HG03135 (cell line): Measurements from ENCODE around the gene KCMF1.

Source experiments
- ATAC-seq: cut with Tn5 transposase; IDR thresholded peaks from one replicate; pipeline ENCODE4 v1.9.1; 2021; ENCODE audit warnings: mild to moderate bottlenecking, moderate library complexity; ENCODE audit not compliant: unreplicated experiment

KCMF1 gene

DNA sequence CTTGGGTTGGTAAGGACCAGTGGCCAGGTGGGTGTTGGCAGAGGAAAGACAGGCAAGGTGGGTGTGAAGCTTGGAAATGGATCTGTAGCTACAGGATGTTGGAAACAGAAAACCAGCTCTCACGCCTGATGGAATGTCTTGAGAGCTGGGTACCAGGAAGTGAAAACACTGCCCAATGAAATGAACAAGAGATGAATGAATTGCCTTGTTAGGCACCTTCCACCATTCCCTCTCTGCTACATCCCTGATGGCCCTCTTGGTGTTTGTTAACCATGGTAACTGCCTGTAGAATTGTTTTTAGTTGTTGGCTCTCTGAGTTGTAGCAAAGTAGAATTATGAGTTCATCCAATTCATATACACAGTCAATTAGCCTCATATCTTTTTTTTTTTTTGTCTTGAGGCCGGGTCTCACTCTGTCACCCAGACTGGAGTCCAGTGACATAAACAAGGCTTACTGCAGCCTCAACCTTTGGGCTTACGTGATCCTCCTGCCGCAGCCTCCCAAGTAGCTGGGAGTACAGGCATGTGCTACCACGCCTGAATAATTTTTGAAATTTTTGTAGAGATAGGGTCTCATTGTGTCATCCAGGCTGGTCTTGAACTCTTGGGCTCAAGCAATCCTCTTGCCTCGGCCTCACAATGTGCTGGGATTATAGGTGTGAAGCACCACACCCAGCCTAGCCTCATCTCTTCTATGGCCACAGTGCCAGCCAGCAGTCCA is 9.5 kb downstream of the KCMF1 start:
- no peak for ATAC-seq

DNA sequence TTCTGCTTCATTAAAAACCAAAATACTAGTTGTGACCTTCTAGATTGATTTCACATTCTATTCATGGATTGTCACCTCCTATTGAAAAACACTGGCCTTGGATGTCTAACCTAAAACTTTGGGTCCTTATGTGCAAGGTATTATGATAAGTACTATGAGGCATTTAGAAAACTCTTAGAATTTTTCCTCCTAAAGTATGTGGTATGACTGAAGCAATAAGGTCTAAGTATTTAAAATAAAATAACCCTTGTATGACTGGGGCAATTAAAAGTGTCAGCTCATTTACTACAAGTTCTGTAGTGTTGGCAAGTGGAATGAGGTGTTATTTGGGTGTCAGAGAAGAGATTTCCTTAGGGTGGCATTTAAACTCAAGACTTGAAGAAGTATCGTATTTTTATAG is 15.1 kb downstream of the KCMF1 start:
- no peak for ATAC-seq

DNA sequence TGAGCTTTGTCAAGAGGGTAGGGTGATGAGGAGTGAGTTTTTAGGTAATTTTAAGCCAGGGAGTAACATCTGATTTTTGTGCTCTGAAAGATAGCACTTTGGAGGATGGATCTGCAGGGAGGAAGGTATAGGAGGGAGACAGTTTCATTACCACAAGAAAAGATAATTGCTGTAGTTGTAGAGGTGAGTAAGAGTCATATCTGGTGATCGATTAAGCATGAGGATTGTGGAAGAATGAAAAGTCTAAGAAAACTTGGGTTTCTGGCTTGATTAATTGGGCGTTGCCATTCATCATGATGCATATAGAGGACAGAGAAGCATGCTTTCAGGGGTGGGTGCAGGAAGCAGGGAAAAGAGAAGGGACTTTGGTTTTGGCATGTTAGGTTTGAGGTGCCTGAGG is 18.5 kb downstream of the KCMF1 start:
- ATAC-seq, result no peak

DNA sequence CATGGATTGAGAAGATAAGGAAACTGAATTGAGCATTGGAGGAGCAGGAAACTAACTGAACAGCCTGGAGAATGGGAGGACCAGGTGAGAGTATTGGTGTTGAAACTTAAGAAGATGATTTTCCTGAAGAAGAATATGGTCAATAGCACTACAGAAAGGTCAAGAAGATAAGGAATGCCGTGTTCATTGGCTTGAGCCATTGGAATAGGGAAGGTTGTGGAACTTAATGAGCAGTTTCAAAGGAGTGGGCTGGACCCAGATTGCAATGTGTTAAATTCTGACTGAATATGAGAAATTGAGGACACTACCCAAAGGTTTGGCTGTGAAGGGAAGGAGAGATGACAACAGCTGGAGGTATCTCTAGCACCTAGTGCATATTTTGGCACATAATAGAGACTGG is 19.0 kb downstream of the KCMF1 start:
- ATAC-seq, result no peak

DNA sequence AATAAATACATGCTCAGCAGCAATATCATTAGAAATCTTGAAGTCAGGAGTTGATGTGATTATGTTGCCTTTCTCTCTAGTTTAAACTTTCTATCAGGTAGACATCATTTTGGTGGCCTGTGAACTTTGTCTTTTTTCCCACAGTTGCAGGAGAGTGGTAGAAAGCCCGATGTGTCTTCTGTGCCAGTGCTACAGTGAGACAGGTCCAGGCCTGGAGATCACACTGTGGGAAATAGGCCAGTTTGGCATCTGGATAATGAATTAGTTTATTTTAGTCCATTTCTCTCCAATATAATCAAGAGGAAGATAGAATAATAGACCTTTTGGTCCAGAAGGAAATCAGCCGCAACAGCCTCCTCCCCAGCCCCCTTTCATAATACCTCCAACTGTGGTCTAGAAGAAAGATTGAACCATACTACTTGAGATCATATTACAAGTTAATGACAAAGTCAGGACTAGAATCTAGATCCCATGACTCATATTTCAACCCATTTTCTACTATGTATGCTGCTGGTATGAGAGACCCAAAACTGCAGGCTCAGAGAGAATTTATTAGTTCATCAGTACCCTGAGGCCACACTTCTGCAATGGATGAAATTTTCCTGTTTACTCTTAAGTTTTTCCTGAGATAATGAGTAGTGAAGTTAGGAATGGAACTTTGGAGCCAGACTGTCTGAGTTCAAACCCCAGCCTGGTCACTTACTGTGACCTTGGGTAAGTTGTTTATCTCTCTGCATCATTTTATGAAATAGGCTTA is 20.6 kb downstream of the KCMF1 start:
- no peak for ATAC-seq

DNA sequence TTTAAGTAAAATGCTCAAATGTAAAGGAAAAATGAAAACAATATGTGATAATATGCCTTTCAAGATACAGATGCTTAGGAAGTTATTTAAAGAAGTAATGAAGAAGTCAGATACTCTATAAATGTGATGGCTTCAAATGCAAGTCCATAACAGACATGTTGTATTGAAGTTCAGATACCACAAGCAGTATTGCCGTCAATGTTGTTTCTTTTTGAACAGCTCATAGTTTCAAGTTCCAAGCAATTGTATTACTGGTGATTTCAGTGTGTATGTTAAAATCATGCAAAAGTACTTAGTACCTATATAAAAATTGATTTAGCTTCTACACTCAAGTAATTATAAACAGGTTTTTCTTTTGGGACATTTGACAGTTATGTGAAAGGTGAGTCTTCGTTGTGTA is 24.9 kb downstream of the KCMF1 start:
- no peak for ATAC-seq

DNA sequence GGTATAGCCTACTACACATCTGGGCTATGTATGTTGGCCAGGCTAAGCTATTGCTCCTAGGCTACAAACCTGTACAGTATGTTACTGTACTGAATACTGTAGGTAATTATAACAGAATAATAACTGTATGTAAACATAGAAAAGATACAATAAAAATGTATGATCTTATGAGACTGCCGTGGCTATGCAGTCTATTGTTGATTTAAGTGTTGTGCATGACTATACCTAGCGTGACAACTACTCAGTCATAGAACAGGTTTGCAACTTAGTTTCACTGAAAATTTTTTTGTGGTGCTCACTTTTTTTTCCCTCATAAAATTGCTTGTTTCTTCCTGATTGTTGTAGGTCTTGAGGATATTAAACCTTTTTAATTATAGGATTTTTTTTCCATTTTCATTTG is 25.9 kb downstream of the KCMF1 start:
- no peak for ATAC-seq

DNA sequence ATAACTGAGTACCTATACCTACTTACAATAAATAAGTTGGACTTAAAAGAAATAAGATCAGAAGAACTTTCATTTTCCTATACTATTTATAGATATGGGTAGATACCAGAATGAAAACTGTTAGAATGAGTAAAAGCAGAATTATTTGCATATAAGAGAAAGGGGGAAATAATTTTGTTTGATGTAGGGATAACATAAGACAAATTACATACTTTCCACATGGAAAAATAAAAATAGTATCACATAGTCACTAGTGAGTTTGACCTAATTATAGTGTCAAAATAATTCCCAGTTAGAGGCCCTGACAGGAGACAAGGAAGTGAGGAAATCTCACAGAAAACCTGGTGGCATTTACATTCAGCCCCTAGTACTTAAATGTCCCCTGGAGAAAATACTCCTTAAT is 28.6 kb downstream of the KCMF1 start:
- no peak for ATAC-seq

DNA sequence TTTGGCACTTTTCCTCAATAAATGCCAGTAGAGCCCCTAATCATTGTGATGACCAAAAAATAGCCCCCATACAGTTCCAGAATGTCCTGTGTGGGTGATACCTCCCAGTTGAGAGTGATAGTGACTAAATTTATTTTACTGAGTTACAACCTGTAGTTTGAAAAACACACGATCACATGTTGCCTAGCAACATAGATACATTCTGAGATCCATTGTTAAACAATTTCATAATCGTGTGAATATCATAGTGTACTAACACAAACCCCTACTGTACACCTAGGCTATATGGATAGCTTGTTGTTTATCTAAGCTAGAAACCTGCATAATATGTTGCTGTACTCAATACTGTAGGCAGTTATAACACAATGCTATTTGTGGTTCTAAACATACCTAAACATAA is 30.6 kb downstream of the KCMF1 start:
- ATAC-seq, result no peak

DNA sequence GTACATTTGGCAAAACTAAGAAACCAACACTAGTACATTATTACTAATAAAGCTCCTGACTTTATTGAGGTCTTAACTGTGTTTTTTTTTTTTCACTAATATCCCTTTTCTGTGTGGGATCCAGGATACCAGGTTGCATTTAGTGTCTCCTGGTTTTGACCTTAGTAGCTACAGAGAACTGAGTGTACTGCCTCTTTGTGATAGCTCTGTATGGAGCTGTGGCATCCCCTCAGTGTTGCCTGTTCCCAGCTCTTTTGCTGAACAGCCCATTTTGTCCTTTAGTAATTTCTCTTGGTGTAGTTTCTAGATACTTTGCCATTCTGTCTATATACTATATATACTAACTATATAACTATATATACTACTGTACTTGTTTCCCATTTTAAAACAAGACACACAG is 31.6 kb downstream of the KCMF1 start:
- ATAC-seq, result no peak

DNA sequence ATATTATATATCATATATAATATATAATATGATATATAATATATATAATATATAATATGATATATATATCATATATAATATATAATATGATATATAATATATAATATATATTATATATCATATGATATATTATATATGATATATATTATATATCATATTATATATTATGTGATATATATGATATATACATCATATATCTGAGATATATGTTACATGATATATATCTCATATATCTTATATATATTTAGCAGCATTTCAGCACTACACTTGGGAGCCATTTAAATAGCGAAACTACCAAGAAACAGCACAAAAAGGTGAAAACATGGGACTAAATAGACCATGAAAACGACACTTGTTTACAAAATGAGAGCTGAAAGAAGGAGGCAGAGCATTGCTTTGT is 37.3 kb downstream of the KCMF1 start:
- ATAC-seq, result no peak

DNA sequence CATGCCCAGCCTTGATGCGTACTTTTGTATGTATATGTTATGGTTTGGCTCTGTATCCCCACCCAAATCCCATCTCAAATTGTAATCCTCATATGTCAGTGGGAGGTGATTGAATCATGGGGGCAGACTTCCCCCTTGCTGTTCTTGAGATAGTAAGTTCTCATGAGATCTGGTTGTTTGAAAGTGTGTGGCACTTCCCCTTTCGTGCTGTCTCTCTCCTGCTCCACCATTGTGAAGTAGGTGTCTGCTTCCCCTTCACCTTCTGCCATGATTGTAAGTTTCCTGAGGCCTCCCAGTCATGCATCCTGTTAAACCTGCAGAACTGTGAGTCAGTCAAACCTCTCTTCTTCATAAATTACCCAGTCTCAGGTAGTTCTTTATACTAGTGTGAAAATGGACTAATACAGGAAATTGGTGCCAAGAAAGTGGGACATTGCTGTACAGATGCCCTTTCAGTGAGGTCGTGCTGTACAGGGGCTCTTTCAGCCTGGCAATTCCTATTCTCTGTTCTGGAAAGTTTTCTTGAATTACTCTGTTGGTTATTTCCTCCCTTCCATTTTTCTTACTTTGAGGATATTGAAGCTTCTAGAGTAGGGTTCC is 38.2 kb downstream of the KCMF1 start:
- ATAC-seq, result no peak

DNA sequence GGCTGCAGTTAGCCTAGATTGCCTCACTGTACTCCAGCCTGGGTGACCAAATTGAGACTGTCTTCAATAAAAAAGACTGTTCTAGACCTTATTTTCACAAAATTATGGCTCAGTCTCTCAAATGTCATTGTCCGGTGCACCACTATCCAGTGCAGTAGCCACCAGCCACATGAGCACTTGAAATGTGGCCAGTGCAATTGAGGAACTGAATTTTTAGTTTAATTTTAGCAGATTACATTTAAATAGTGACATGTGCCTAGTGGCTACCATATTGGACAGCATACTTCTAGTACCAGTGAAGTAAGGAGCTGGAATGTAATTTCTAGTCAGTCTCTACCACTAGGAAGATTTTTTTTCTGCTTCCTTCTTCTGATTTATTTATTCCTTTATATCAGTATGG is 39.4 kb downstream of the KCMF1 start:
- no peak for ATAC-seq

DNA sequence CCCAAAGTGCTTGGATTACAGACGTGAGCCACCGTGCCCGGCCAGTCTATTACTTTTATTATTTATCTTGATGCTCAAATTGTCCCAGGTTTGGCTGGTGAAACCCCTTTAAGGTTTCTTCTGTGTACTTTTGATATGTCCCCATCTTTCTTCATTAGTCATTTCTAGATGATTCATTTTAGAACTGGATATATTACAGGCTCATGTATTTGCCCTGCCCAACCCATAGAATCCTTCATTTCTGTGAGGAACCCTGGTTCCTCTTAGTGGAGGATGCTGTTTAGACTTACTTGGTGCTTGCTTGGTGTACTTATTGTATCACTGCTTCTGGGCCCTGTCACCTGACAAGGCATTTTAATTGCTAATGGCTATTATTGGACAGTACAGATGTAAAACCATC is 40.1 kb downstream of the KCMF1 start:
- no peak for ATAC-seq

DNA sequence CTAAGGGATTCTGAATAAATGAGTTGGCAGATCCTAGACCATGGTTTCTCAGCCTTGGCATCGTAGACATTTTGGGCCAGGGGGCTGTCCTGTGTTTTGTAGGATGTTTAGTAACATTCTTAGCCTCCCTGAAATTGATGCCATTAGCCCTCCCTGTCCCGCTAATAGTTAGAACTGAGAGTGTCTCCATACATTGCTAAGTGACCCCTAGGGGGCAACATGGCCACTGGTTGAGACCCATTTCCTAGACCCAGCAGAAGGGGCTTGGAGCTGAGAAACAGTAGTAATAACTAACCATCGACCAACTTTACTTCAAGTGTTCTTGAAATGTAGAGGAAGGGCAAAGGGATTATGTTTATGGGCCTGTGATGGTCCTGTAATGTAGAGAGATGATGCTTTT is 40.8 kb downstream of the KCMF1 start:
- no peak for ATAC-seq

DNA sequence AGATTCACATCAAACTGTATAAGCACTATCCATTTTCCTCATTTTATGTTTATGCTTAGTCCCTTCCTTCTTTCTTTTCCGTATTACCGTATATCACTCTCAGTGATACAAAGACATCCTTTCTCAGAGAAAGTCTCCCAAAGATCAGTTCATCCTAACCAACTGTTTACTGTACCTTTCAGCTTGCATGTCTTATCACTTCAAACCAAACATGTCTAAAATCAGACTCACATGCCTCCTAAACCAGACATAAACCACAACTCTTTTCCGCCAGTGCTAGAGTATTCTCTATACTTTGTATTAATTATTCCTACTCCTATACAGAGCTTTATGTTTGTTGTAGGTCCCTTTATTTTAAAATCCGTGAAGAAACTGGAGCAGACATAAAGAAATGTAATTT is 41.5 kb downstream of the KCMF1 start:
- ATAC-seq, result no peak

DNA sequence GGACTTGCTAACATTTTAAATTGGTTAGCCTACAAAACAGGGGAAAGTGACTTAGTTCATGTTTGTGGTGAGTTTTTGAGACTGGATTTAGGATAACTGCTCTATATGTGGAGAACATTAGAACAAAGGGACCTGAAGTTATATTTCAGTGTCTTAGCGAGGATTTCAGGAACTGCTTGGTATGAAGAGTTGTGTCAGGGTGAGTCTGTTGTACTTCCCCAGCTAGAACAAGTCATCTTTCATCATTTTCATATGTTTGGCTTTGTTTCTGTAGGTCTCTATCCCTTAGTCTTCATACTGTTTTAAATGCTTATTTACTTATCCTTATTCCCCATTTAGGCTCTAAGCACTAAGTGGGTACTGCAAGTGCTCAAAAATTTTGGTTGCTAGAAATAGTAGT is 41.9 kb downstream of the KCMF1 start:
- ATAC-seq, result no peak

DNA sequence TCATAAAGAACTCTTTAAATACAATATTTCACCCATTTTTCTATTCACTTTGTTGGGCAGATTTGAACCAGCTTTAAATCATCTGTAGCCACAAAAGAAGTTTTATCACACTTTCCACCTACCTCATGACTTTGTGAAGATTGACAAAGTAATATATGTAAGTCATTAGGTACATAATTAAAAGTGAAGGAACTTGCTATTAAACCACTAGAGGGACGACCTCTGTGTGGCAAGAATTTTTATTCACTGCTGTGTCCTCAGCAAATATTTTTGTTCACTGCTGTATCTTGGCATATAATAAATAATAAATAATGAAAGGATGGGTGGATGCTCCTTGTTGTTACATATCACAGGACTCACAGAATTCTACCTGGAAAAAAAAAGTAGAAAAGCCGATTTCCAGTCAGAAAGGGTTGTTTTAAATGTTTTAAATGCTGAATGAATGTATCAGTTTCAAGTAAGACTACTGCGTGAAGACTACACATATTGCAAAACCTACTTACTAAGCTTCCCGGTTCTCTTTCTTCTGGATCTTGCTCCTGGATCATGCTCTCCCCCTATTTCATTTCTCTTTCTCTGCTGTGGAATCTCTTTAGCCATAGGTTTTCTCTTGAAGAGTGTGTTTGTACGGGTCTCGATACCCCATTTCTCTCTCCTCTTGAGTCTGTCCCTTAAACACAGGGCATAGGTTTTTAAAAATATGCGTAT is 44.8 kb downstream of the KCMF1 start:
- ATAC-seq, result no peak

DNA sequence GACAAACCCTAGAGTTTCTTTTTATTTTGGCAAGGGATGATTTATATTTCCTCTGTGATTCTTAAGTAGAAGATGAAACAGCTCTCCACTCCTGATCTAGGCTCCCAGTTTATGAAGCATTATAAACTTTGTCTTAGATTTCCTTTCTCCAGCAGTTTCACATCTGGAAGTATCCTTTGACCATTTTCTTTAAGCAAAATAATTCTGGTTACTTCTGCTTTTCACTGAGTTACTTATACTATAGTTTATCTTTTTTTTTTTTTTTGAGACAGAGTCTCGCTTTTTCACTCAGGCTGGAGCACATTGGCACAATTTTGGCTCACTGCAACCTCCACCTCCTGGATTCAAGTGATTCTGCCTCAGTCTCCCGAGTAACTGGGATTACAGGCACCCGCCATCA is 45.5 kb downstream of the KCMF1 start:
- no peak for ATAC-seq

DNA sequence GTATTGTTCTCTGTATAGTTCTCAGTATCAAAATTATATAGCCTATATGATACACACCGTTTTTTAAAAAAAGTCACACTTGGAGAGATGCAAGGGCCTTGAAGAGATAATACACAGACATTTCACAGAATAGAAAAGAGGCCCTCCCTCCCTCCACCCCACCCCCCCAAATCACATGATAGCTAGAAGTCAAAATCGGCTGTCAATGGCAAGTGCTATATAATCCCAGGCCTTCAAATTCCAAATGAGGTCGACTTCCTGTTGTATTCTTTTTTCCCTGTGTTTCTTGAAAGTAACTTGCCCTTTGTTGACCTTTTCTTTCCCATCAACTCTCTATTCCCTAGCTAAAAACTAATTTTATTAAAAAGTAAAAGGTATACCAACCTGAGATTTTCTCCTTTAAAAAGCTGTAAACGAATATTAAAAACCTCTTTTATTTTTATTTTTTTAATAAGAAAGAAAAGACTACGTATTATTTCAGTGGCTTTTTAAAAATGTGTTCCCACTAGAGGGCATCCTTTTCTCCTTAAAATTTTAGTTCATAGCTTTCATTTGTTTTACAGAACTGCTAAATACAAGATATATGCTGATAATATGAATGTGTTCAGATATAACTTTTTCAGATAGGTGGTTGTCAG is 46.6 kb downstream of the KCMF1 start:
- ATAC-seq, result no peak

DNA sequence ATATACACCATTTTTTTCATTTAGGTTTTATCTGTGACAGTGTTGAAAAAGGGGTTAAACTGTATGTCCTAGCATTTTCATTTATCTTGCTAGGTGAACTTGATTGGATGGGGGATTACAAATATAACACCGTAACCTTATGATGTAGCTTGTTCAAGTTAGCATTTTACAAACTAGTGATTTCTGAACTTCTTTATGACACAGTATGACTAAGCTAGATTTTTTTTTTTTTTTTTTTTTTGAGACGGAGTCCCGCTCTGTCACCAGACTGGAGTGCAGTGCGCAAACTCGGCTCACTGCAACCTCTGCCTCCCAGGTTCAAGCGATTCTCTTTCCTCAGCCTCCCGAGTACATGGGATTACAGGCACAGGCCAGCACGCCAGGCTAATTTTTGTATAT is 47.1 kb downstream of the KCMF1 start:
- no peak for ATAC-seq
